Neural progenitor cell (in vitro differentiated cells): ENCODE results near the gene ABCD3. TPM values are rescaled to one million over a fixed set of nuclear protein-coding genes. Genes with fewer than 3 reads are reported as not detected.

Experiments used
- DNase-seq: peaks from one replicate; pipeline ENCODE4 v3.0.0-alpha.2; 2016; ENCODE audit warnings: low spot score
- H2AFZ ChIP-seq: fragments of 200-600 bp; sonication (generic); replicated peaks from 2 replicates; pipeline ENCODE4 v1.6.1; 2016; ENCODE audit warnings: antibody characterized with exemption
- H3F3A ChIP-seq: fragments of 200-600 bp; sonication (generic); 2 replicates; pipeline ENCODE4 v1.6.1; 2016; ENCODE audit warnings: antibody characterized with exemption, low read depth
- H3K27ac ChIP-seq: fragments of 200-600 bp; sonication (generic); 2 replicates; pipeline ENCODE4 v1.5.1; 2016; ENCODE audit warnings: mild to moderate bottlenecking
- H3K27me3 ChIP-seq: fragments of 200-600 bp; sonication (generic); 2 replicates; pipeline ENCODE4 v1.6.1; 2016; ENCODE audit warnings: mild to moderate bottlenecking, moderate library complexity
- H3K36me3 ChIP-seq: fragments of 200-600 bp; sonication (generic); 2 replicates; pipeline ENCODE4 v1.5.1; 2016
- H3K4me1 ChIP-seq: fragments of 200-600 bp; sonication (generic); 2 replicates; pipeline ENCODE4 v1.6.1; 2016; ENCODE audit warnings: mixed run types
- H3K4me2 ChIP-seq: fragments of 200-600 bp; sonication (generic); 2 replicates; pipeline ENCODE4 v1.6.1; 2016
- H3K4me3 ChIP-seq: fragments of 200-600 bp; sonication (generic); 2 replicates; pipeline ENCODE4 v1.5.1; 2016
- H3K79me2 ChIP-seq: fragments of 200-600 bp; sonication (generic); 2 replicates; pipeline ENCODE4 v1.6.1; 2016; ENCODE audit warnings: low read depth
- H3K9ac ChIP-seq: fragments of 200-600 bp; sonication (generic); 2 replicates; pipeline ENCODE4 v1.6.1; 2016
- H3K9me3 ChIP-seq: fragments of 200-600 bp; sonication (generic); 2 replicates; pipeline ENCODE4 v1.5.1; 2016; ENCODE audit warnings: low read depth
- H4K20me1 ChIP-seq: fragments of 200-600 bp; sonication (generic); 2 replicates; pipeline ENCODE4 v1.6.1; 2016; ENCODE audit warnings: low read depth
- H3K27ac Mint-ChIP-seq: 3 replicates; pipeline ENCODE4 v1.8.0; 2021; ENCODE audit warnings: mixed read lengths
- H3K27me3 Mint-ChIP-seq: 2 replicates; pipeline ENCODE4 v1.8.0; 2022; ENCODE audit warnings: low read depth, mild to moderate bottlenecking, inconsistent platforms, moderate library complexity, mixed read lengths; ENCODE audit not compliant: insufficient read depth
- H3K36me3 Mint-ChIP-seq: 3 replicates; pipeline ENCODE4 v1.8.0; 2021; ENCODE audit warnings: mixed read lengths
- H3K4me1 Mint-ChIP-seq: 3 replicates; pipeline ENCODE4 v1.8.0; 2021; ENCODE audit warnings: mixed read lengths
- H3K4me3 Mint-ChIP-seq: 3 replicates; pipeline ENCODE4 v1.8.0; 2021; ENCODE audit warnings: mild to moderate bottlenecking, moderate library complexity, mixed read lengths
- H3K9me3 Mint-ChIP-seq: 3 replicates; pipeline ENCODE4 v1.8.0; 2020; ENCODE audit warnings: mixed read lengths
- CTCF ChIP-seq: fragments of 200-600 bp; sonication (generic); IDR thresholded peaks from 2 replicates; pipeline ENCODE4 v1.5.1; 2017; ENCODE audit warnings: antibody characterized with exemption, mild to moderate bottlenecking
- EZH2 ChIP-seq: fragments of 200-600 bp; sonication (generic); IDR thresholded peaks from 2 replicates; pipeline ENCODE4 v1.6.1; 2017; ENCODE audit warnings: antibody characterized with exemption, mild to moderate bottlenecking, moderate library complexity
- EZH2phosphoT487 ChIP-seq: fragments of 200-600 bp; sonication (generic); IDR thresholded peaks from 2 replicates; pipeline ENCODE4 v1.6.1; 2017; ENCODE audit warnings: antibody characterized with exemption
- total RNA-seq: library from RNA; depleted of rRNA; stranded (reverse); fragments of >200 nt; gene quantifications from 2 replicates; pipeline ENCODE4 v1.2.3, GENCODE V29; 2015; ENCODE audit warnings: low replicate concordance

The ABCD3 gene
- total RNA-seq, 1 donor from 2014 or later, result 45.1 TPM

DNA sequence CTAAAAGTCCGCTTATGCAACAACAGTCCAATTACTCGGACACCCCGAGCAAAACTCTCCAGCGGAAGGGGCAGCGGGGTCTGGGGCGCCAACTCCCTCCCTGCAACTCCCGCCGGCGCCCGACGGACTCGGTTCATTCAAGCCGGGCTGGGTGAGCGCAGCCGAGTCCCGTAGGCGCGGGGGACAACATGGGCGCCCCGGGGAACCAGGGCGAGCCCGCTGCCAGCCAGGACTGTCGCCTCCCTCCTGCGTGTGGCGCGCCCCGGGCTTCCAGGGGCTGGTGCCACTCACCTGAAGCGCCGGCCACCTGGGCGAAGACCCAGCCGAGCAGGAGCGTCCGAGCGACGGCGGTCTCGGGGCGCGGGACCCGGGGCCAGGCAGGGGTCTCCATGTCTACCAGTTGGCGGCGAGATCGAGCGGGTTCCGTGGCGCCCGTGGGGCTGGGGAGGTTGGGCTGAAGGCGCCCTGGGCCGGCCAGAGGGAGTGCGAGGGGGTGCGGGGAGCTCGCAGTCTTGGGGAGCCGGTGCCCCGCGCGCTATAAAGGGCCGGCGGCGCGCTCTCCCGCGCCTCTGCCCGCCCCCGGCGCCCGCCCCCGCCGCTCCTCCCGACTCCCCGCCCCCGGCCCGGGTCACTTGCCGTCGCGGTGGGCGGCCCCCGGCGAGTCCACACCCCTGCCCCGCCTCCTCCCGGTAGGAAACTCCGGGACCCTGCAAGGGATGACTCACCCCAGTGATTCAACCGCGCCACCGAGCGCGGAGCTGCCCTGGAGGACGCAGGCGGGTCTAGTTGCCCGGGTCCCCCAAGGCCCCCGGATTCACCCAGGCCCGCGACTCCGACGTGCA, 123.3 kb downstream of the ABCD3 start, which contains the start of gene F3:
TSS of gene F3 (minus strand) at position 514 of the 842 bp plus-strand sequence. CDS start at position 391, 123 bp downstream.
- H3K4me2 ChIP-seq, result peak within 1 kb of the TSS; percentile 86
- Mint-ChIP-seq H3K27ac (peak within 1 kb of the TSS; percentile 70), H3K9me3 (no peaks in the 10 kb centered on the region), H3K4me1 (peaks cover 42% of the 10 kb centered on the region), H3K4me3 (peak within 1 kb of the TSS; percentile 92), H3K27me3 (peaks cover 12% of the 10 kb centered on the region), H3K36me3 (peaks cover 10% of the 10 kb centered on the region)
- H3K36me3 ChIP-seq, result no peaks in the 10 kb centered on the region
- peak within 1 kb of the TSS; percentile 84 for H3K4me3 ChIP-seq
- TF ChIP-seq CTCF, result peak; percentile 20
- TF ChIP-seq EZH2, result peak; percentile 59
- peak; percentile 77 for TF ChIP-seq EZH2phosphoT487
- H3K9me3 ChIP-seq, result no peaks in the 10 kb centered on the region
- H3K27ac ChIP-seq, result no peak within 1 kb of the TSS
- H4K20me1 ChIP-seq, result no peaks in the 10 kb centered on the region
- peaks cover 59% of the 10 kb centered on the region for H3K27me3 ChIP-seq
- no peaks in the 10 kb centered on the region for H3K79me2 ChIP-seq
- DNase-seq, result peak; percentile 86
- H3F3A ChIP-seq, result peaks cover 14% of the 10 kb centered on the region
- no peaks in the 10 kb centered on the region for H3K4me1 ChIP-seq
- H2AFZ ChIP-seq, result peak within 1 kb of the TSS; percentile 96
- H3K9ac ChIP-seq, result no peak within 1 kb of the TSS

DNA sequence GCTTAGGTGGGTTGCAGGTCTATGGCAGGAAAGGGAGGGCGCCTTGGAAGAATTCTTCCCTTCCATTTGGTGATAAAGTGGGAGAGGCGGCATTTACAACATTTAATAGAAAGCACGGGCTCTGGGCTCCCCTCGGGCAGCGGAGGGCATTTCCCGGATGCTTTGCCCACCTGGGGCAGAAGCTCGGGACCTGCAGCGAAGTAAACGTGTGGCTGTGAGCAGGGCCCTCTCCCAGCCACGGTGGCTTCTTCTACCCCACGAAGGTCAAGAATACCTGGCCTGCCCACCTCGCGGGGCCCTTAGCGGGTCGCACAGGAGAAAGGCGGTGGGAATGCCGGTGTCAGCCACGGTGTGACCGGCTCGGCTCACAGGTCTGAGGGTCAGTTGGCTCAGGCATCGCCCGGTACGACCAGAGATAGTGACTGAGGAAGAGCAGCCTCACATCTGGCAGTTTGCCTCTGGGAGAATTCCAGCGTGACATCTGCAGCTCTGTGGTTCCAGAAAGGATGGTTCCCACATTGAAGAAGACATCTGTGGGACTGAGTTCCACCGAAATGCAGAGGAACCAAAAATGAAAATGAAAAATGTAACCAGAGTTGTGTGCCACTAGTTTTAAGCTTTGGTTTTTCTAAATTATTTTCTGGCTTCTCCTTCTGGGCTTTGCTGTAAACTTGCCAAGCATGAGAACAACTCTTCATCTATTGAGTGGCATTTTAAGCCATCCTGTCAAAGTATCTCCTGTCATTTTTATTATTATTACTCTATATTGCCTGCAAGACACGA, 124.1 kb downstream of the ABCD3 start:
- H3K4me1 Mint-ChIP-seq, result peaks cover 41% of the 10 kb centered on the region
- Histone ChIP-seq H3K9me3 (no peaks in the 10 kb centered on the region), H3K79me2 (no peaks in the 10 kb centered on the region), H4K20me1 (no peaks in the 10 kb centered on the region), H3K4me1 (no peaks in the 10 kb centered on the region), H3K4me3 (peak overlapping the region; percentile 84), H2AFZ (peak overlapping the region; percentile 96), H3F3A (peaks cover 14% of the 10 kb centered on the region), H3K27ac (no peak overlapping the region), H3K9ac (no peak overlapping the region), H3K4me2 (peak overlapping the region; percentile 86), H3K27me3 (peaks cover 59% of the 10 kb centered on the region), H3K36me3 (no peaks in the 10 kb centered on the region)
- peak overlapping the region; percentile 92 for H3K4me3 Mint-ChIP-seq
- TF ChIP-seq CTCF (no peak), EZH2 (no peak), EZH2phosphoT487 (peak; percentile 24)
- no peaks in the 10 kb centered on the region for H3K9me3 Mint-ChIP-seq
- peak; percentile 43 for DNase-seq
- H3K36me3 Mint-ChIP-seq, result peaks cover 9% of the 10 kb centered on the region
- no peak overlapping the region for H3K27ac Mint-ChIP-seq
- peaks cover 12% of the 10 kb centered on the region for H3K27me3 Mint-ChIP-seq

DNA sequence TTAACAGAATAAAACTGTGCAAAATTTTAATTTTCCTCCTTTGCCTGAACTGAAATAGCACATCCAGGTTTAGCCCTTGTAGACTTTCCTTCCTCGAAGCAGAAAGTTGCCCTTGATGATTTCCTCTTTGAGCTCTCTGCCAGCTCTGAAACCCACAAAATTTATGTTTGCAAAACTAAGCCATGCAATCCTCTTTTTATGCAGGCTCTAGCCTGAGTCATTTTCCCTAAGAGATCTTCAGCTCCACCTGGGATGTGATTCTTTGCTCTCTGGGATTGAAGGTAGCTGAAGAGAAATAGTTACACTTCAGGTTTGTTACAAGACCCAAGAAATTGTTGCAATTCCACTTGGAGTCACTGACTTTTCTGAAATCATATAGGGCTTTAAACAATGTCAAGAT, 124.8 kb downstream of the ABCD3 start:
- no peak overlapping the region for H3K9ac ChIP-seq
- no peak for DNase-seq
- peak overlapping the region; percentile 92 for H3K4me3 Mint-ChIP-seq
- H3K4me1 ChIP-seq, result no peaks in the 10 kb centered on the region
- no peaks in the 10 kb centered on the region for H3K79me2 ChIP-seq
- H4K20me1 ChIP-seq, result no peaks in the 10 kb centered on the region
- H3K36me3 Mint-ChIP-seq, result peaks cover 9% of the 10 kb centered on the region
- peaks cover 14% of the 10 kb centered on the region for H3F3A ChIP-seq
- no peak overlapping the region for H3K27ac ChIP-seq
- no peak for TF ChIP-seq CTCF
- TF ChIP-seq EZH2, result no peak
- no peak for TF ChIP-seq EZH2phosphoT487
- peaks cover 59% of the 10 kb centered on the region for H3K27me3 ChIP-seq
- H3K27me3 Mint-ChIP-seq, result peaks cover 12% of the 10 kb centered on the region
- H3K4me3 ChIP-seq, result no peak overlapping the region
- H3K27ac Mint-ChIP-seq, result no peak overlapping the region
- H3K9me3 ChIP-seq, result no peaks in the 10 kb centered on the region
- no peak overlapping the region for H2AFZ ChIP-seq
- H3K36me3 ChIP-seq, result no peaks in the 10 kb centered on the region
- H3K9me3 Mint-ChIP-seq, result peaks cover 4% of the 10 kb centered on the region
- H3K4me2 ChIP-seq, result no peak overlapping the region
- H3K4me1 Mint-ChIP-seq, result peaks cover 41% of the 10 kb centered on the region
